ENCODE results near the gene POLR1A.

Gene POLR1A

DNA sequence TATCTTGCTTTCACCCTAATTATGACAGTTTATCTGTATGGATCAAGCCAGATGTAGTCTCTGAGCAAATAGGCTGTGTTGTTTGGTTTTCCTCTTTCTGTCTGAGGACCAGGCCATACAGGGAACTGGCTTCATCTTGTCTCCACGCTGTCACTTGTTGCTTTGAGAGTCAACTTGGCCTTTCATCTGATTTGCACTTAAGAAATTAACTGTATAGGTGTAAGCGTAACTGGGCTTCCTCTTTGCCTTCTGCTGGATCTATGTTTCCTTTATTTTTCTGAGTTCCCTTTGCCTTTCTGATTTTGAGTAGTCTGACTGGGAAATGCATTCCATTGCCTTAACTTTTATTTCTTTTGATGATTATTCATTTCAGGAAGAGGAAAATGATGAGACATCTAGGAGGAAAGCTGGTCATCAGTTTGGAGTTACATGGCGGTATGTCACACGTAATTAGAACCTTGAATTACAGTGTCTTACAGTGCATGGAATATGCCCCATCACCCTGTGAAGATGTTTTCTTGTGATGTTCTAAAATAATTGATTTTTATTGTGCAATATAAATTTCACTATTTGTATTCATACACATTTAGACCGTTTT is 17.7 kb upstream of the POLR1A start:
- no peak overlapping the region for H3K4me3 ChIP-seq (ENCODE audit: low read depth, low read length)
- TF ChIP-seq, protein P1, sequence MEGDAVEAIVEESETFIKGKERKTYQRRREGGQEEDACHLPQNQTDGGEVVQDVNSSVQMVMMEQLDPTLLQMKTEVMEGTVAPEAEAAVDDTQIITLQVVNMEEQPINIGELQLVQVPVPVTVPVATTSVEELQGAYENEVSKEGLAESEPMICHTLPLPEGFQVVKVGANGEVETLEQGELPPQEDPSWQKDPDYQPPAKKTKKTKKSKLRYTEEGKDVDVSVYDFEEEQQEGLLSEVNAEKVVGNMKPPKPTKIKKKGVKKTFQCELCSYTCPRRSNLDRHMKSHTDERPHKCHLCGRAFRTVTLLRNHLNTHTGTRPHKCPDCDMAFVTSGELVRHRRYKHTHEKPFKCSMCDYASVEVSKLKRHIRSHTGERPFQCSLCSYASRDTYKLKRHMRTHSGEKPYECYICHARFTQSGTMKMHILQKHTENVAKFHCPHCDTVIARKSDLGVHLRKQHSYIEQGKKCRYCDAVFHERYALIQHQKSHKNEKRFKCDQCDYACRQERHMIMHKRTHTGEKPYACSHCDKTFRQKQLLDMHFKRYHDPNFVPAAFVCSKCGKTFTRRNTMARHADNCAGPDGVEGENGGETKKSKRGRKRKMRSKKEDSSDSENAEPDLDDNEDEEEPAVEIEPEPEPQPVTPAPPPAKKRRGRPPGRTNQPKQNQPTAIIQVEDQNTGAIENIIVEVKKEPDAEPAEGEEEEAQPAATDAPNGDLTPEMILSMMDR (conservative IDR thresholded peaks at IDR 0.05; ENCODE audit: low read depth, low read length): no peak
- DNase-seq (ENCODE audit: low read depth): no peak

DNA sequence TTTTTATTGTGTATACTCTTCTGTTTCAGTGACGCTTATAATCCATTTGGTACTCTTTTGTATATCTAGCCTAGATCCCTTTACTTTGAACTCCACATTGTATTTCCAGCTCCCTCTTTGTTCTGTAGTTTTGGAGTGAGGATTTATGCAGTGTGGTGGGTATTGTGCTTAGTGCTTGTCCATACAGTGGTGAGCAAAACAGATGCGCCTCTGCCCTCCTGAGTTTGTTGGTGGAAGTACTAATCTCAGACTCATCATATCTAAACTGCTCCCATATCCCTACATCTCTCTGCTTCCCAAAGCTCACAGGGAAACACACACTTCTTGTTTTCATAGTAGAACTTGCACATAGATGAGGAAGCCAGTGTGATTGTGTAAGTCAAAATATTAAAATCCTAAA is 12.4 kb upstream of the POLR1A start:
- DNase-seq (ENCODE audit: low read depth): no peak
- TF ChIP-seq, protein P1 (conservative IDR thresholded peaks at IDR 0.05; ENCODE audit: low read depth, low read length): peak; percentile 3
- no peak overlapping the region for H3K4me3 ChIP-seq (ENCODE audit: low read depth, low read length)

DNA sequence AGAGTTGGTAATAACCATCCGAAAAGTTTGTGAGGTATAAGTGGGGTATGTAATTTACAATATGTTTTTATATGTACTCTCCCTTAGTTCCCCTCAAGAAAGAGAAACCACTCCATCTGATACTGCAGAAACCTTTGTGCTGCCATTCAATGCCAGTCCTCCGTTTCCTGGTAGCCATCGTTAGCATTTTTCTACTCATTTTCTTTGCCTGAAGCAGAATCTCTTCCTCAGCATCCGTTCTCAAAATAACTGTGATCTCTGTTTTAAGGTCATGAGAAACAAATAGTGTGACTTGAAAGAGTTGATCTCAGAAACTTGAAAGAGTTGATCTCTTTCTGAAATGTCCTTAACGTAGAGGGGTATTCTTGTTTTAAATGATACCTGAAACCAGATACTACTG is 1.3 kb upstream of the POLR1A start:
- H3K4me3 ChIP-seq (ENCODE audit: low read depth, low read length): peak overlapping the region; percentile 94
- DNase-seq (ENCODE audit: low read depth): no peak
- TF ChIP-seq, protein P1 (conservative IDR thresholded peaks at IDR 0.05; ENCODE audit: low read depth, low read length): no peak

DNA sequence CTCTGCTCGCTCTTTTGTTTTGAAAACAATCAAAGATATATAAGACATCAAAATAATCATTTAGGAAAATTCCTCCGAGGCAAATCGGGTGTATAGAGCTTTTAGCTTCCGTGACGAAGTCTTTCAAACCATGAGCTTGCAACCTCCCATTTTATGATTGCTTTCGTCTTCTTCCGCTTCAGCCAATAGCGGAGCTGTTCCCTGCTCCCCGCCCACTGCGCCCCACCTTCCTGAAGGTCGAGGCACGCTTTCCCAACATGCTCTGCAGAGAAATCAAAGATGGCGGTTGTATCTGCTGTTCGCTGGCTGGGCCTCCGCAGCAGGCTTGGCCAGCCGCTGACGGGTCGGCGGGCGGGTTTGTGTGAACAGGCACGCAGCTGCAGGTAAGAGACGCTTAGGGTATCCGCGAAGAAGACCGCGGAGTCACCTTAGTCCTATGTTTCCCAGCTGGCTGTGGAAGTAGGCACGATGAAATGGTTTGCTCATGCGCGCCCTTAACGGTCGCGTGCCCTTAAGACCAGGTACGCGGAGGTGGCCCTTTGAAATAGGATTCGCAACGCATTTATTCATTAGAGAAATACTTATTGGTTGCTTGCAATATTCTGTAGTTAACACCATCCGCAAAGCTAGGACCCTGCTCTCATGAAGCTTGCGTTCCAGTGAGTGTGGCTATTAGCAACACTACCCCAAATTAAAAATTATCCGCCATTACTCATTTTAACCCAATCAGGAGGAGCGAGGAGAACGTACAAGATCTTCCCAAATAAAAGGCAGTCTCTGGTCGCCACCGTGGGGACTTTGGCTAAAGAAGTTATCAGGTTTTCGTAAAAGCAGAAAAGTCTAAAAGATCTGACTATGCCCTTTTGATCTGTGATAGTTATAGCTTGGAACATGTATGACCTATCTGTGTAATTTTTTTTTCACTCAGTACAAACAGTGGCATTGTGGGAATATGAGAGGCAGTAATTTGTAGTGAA is 571 bp upstream of the POLR1A start, which contains the start of gene PTCD3:
TSS of gene PTCD3 (plus strand) at position 267 of the 977 bp plus-strand sequence. CDS start at position 280, 13 bp downstream.
- TF ChIP-seq, protein P1 (conservative IDR thresholded peaks at IDR 0.05; ENCODE audit: low read depth, low read length): no peak
- peak; percentile 98 for DNase-seq (ENCODE audit: low read depth)
- H3K4me3 ChIP-seq (ENCODE audit: low read depth, low read length): peak within 1 kb of the TSS; percentile 94

DNA sequence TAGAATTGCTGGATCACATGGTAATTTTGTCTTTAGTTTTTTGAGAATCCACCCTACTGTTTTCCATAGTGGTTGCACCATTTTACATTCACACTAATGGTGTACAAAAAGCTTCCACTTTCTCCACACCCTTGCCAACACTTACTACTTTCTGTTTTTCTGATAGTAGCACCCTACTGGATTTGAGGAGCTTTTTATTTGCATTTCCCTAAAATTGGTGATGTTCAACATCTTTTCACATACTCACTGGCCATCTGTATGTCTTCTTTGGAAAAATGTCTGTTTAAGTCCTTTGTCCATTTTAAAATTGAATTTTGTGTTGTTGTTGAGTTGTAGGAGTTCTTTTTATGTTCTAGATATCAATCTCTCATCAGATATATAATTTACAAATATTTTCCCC is 3.5 kb downstream of the POLR1A start:
- TF ChIP-seq, protein P1 (conservative IDR thresholded peaks at IDR 0.05; ENCODE audit: low read depth, low read length): no peak
- no peak overlapping the region for H3K4me3 ChIP-seq (ENCODE audit: low read depth, low read length)
- no peak for DNase-seq (ENCODE audit: low read depth)

DNA sequence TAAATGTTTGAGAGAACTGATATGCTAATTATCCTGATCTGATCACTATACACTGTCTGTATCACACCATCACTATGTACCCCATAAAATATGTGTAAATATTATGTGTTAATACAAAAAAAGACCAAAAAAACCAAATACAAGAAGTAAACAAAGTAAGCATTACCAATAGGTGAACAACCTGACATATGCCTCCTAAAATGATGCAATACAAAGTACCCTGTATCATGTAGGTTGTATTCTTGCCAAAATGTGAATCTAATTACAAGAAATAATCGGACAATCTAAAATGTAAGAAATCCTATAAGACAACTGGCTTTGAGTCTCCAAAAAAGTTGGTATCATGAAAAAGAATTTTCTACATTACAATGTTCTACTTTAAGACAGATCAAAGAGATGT is 7.8 kb downstream of the POLR1A start:
- TF ChIP-seq, protein P1 (conservative IDR thresholded peaks at IDR 0.05; ENCODE audit: low read depth, low read length): no peak

More for the DNA sequence above, 7.8 kb downstream of the POLR1A start:
- DNase-seq (ENCODE audit: low read depth): no peak
- H3K4me3 ChIP-seq (ENCODE audit: low read depth, low read length): no peak overlapping the region
